A673 (cell line): ENCODE measurements around the gene MIA2.

Experiments
- EZH2 ChIP-seq: fragments of 200-600 bp; sonication (generic); IDR thresholded peaks from 2 replicates; pipeline ENCODE4 v1.6.1; 2017; ENCODE audit warnings: borderline replicate concordance, low read depth, mild to moderate bottlenecking, mixed read lengths, antibody characterized with exemption, low read length; ENCODE audit not compliant: poor library complexity, severe bottlenecking
- TF ChIP-seq, protein P1 (sequence below): fragments of 300-800, 200-600 bp; sonication (generic); conservative IDR thresholded peaks from 2 replicates; pipeline ENCODE4 v1.5.1; 2017; ENCODE audit warnings: low read depth, mild to moderate bottlenecking, antibody characterized with exemption, low read length, moderate library complexity, mixed read lengths

DNA sequence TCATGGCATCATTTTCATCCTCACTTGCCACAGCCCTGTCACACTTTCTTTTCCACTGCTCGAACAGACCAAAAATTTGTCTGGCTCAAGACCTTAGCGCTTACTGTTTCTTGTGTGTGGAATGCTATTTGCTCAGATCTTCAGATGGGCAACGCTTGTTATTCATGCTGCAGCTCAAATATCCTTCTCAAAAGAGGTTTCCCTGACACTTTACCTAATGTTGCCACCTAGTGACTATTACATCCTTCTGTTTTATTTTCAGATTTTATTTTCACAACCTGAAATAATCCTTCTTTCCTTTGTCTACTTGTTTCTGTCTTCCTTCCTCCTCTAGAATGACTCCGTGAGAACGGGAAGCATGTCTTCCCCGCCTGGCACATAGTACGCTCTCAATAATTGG, 192.9 kb downstream of the MIA2 start:
- TF ChIP-seq, protein P1, sequence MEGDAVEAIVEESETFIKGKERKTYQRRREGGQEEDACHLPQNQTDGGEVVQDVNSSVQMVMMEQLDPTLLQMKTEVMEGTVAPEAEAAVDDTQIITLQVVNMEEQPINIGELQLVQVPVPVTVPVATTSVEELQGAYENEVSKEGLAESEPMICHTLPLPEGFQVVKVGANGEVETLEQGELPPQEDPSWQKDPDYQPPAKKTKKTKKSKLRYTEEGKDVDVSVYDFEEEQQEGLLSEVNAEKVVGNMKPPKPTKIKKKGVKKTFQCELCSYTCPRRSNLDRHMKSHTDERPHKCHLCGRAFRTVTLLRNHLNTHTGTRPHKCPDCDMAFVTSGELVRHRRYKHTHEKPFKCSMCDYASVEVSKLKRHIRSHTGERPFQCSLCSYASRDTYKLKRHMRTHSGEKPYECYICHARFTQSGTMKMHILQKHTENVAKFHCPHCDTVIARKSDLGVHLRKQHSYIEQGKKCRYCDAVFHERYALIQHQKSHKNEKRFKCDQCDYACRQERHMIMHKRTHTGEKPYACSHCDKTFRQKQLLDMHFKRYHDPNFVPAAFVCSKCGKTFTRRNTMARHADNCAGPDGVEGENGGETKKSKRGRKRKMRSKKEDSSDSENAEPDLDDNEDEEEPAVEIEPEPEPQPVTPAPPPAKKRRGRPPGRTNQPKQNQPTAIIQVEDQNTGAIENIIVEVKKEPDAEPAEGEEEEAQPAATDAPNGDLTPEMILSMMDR = peak; percentile 32; the same call in 1 of the 2 replicates
- no peak for TF ChIP-seq EZH2
